CMK (cell line): ENCODE data around the gene TSPAN9.

Experiments used
- DNase-seq: peaks from one replicate; pipeline ENCODE4 v3.0.0-alpha.2; 2010; ENCODE audit warnings: low read depth

The TSPAN9 gene

GRCh38 chr12:3165078-3165980, 88.2 kb downstream of the TSPAN9 start:
- DNase-seq: no peak

GRCh38 chr12:3167636-3168035, 90.5 kb downstream of the TSPAN9 start:
- DNase-seq: no peak

GRCh38 chr12:3168223-3169221, 91.3 kb downstream of the TSPAN9 start:
- DNase-seq: no peak

- DNase-seq: no peak
Observed at GRCh38 chr12:3170423-3171194, 93.4 kb downstream of the TSPAN9 start.

- DNase-seq: no peak
Observed at GRCh38 chr12:3171195-3171591, 94.0 kb downstream of the TSPAN9 start.

- DNase-seq: no peak
Observed at GRCh38 chr12:3172124-3173007, 95.2 kb downstream of the TSPAN9 start.

- no peak for DNase-seq
Observed at GRCh38 chr12:3173008-3173553, 95.9 kb downstream of the TSPAN9 start.

GRCh38 chr12:3173912-3174311, 96.7 kb downstream of the TSPAN9 start:
- DNase-seq: no peak

GRCh38 chr12:3175238-3175637, 98.1 kb downstream of the TSPAN9 start:
- no peak for DNase-seq

GRCh38 chr12:3176754-3177153, 99.6 kb downstream of the TSPAN9 start:
- no peak for DNase-seq

GRCh38 chr12:3177778-3178425, 100.7 kb downstream of the TSPAN9 start:
- DNase-seq: no peak

GRCh38 chr12:3178671-3179313, 101.6 kb downstream of the TSPAN9 start:
- DNase-seq: no peak

GRCh38 chr12:3179731-3180130, 102.6 kb downstream of the TSPAN9 start:
- DNase-seq: no peak

- DNase-seq: no peak
Observed at GRCh38 chr12:3182426-3182825, 105.2 kb downstream of the TSPAN9 start.

GRCh38 chr12:3184485-3184884, 107.3 kb downstream of the TSPAN9 start:
- DNase-seq: no peak

- no peak for DNase-seq
Observed at GRCh38 chr12:3185260-3185870, 108.2 kb downstream of the TSPAN9 start.

- DNase-seq: no peak
Observed at GRCh38 chr12:3186546-3187215, 109.5 kb downstream of the TSPAN9 start.
